ENCODE measurements around the gene UBE3A. TPM values are rescaled to one million over a fixed set of nuclear protein-coding genes. Genes with fewer than 3 reads are reported as not detected.

The UBE3A gene
- total and polyA plus RNA-seq, 9 of the 15 experiments (the other 6 are each of a cell fraction or from before 2014, with no cell fraction given), result 29.3 to 103 (median 60.2) TPM

DNA sequence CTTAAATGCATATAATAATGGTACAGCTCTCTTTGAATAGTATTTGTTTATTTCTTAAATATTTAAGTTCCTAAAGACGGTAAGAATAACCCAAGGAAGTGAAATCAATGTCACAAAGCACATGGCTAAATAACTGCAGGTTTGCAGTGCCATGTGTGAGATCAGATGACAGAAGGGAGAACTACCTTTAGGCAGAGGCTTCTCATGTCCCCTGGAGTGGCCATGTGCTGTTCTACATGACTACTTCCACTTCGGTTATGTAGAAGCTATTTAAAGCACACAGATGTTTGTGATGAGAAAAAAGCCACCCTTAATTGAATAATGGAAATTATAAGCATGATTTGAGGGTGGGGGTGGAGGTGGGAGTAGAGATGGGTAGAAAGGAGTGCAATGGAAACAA lies 109.1 kb downstream of the UBE3A start:
- WGBS (ENCODE audit: insufficient coverage, low coverage, missing lambda C conversion rate), result 60% methylated on average over 2 of the region's 2 CpGs
- TF ChIP-seq ZC3H4 (CRISPR knock-in tag; IDR thresholded peaks at IDR 0.05; ENCODE audit: borderline replicate concordance), result no peak
- no peak for TF ChIP-seq POLR2G (IDR thresholded peaks at IDR 0.05; ENCODE audit: low read depth, low read length)
- no peak for TF ChIP-seq EP300 (IDR thresholded peaks at IDR 0.05; ENCODE audit: low read length)
- TF ChIP-seq SRSF7 (optimal IDR thresholded peaks at IDR 0.05; ENCODE audit: low read depth, low read length), result no peak
- no peak for TF ChIP-seq L3MBTL2 (IDR thresholded peaks at IDR 0.05)
- TF ChIP-seq ZKSCAN1 (IDR thresholded peaks at IDR 0.05; ENCODE audit: low read depth, low read length), result no peak
- no peak for TF ChIP-seq MBD2 (IDR thresholded peaks at IDR 0.05; ENCODE audit: borderline replicate concordance, low read depth)
- no peak for TF ChIP-seq YBX1 (IDR thresholded peaks at IDR 0.05)
- no peak for TF ChIP-seq ZNF12 (CRISPR knock-in tag; IDR thresholded peaks at IDR 0.05)
- no peak for TF ChIP-seq ZNF589 (CRISPR knock-in tag; IDR thresholded peaks at IDR 0.05; ENCODE audit: low read depth)
- no peak for TF ChIP-seq FOXO4 (CRISPR knock-in tag; IDR thresholded peaks at IDR 0.05)
- no peak for TF ChIP-seq TEAD1 (CRISPR knock-in tag; IDR thresholded peaks at IDR 0.05)
- TF ChIP-seq U2AF1 (optimal IDR thresholded peaks at IDR 0.05; ENCODE audit: low read depth, low read length), result no peak
- TF ChIP-seq BRD9 (IDR thresholded peaks at IDR 0.05; ENCODE audit: low read depth, partially characterized antibody), result no peak
- TF ChIP-seq MYBL2 (IDR thresholded peaks at IDR 0.05; ENCODE audit: low read depth), result no peak
- no peak for TF ChIP-seq MYBL2 (CRISPR knock-in tag; IDR thresholded peaks at IDR 0.05; ENCODE audit: borderline replicate concordance)
- Histone ChIP-seq H3K4me2 (ENCODE audit: insufficient read depth, low read length) (no peak overlapping the region), H3K27ac (ENCODE audit: extremely low read depth, low read depth, low read length) (no peak overlapping the region), H3K27me3 (ENCODE audit: control insufficient read depth in 2 of 2, insufficient read depth in 2 of 2, low read length in 2 of 2) (no peaks in the 10 kb centered on the region), H3K9me3 (replicated peaks; ENCODE audit: control insufficient read depth, insufficient read depth, low read depth, low read length) (no peaks in the 10 kb centered on the region), H3K36me3 (ENCODE audit: control insufficient read depth, insufficient read depth, low read length) (no peaks in the 10 kb centered on the region), H3K4me1 (replicated peaks in 1 of 2; ENCODE audit: control insufficient read depth in 2 of 2, insufficient read depth in 2 of 2, low read length in 2 of 2) (no peaks in the 10 kb centered on the region), H3K9me1 (ENCODE audit: control insufficient read depth, insufficient read depth, low read length) (no peaks in the 10 kb centered on the region), H3K9ac (ENCODE audit: insufficient read depth in 1 of 2, low read depth in 2 of 2, low read length in 2 of 2) (no peak overlapping the region), H3K79me2 (ENCODE audit: control insufficient read depth, insufficient read depth, low read length) (no peaks in the 10 kb centered on the region), H2AFZ (ENCODE audit: low read depth, low read length) (no peak overlapping the region), H3K4me3 (no peak overlapping the region), H4K20me1 (replicated peaks; ENCODE audit: control insufficient read depth, insufficient read depth, low read length) (no peaks in the 10 kb centered on the region)
- BruUV-seq (replicated peaks), result no TSS peak
- DNase-seq (ENCODE audit: extremely low read depth in 1 of 4, low spot score in 3 of 4) (no peak), FAIRE-seq (no peak), ATAC-seq (no peak)
- intact Hi-C loops (cut with micrococcal nuclease) (no loop called here), in situ Hi-C loops (cut with MboI) (no loop called here)
- POLR2A ChIA-PET, result interaction anchor here (0.6 to 0.8 kb wide), 2 partner anchors 11 to 14 kb away, joined by 3 read pairs; no protein-coding TSS in a partner anchor
- CTCF ChIA-PET (ENCODE audit: low intra/inter-chr PET ratio), result no interaction called here
